Measurements from ENCODE around the gene POLDIP2.

DNA sequence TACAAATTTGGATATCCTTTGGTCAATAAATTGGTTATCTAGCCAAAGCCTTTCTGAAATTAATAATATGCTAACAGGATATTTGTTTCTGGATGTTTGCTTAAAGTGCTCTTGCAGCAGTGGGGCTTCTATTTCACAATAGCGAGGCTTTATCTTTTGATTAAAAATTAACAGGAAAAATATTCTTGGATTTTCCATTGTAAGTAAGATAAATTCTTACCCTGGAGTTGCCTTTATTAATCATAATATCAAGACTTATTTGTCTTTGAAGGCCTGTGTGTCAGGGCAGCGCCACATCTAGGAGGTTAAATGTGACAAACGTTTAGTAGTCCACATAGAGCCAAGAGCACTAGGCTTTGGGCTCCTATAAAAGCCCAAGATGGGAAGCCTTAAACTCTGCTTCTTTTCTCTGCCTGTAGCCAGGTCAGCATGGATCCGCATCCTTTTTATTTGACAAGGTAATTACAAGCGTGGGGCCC, 33.0 kb downstream of the POLDIP2 start:
- TF ChIP-seq, protein P1, sequence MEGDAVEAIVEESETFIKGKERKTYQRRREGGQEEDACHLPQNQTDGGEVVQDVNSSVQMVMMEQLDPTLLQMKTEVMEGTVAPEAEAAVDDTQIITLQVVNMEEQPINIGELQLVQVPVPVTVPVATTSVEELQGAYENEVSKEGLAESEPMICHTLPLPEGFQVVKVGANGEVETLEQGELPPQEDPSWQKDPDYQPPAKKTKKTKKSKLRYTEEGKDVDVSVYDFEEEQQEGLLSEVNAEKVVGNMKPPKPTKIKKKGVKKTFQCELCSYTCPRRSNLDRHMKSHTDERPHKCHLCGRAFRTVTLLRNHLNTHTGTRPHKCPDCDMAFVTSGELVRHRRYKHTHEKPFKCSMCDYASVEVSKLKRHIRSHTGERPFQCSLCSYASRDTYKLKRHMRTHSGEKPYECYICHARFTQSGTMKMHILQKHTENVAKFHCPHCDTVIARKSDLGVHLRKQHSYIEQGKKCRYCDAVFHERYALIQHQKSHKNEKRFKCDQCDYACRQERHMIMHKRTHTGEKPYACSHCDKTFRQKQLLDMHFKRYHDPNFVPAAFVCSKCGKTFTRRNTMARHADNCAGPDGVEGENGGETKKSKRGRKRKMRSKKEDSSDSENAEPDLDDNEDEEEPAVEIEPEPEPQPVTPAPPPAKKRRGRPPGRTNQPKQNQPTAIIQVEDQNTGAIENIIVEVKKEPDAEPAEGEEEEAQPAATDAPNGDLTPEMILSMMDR (IDR thresholded peaks at IDR 0.05; ENCODE audit: low read length): no peak
- TF ChIP-seq EZH2 (optimal IDR thresholded peaks at IDR 0.05; ENCODE audit: low read depth, low read length): no peak
